H54 (cell line): ENCODE results near the gene C3orf38.
"Not testable (repeated sequence)": the region's sequence is repeated elsewhere in the genome, so short reads cannot be mapped to it uniquely, and the experiment has no call there.

Source experiments
- DNase-seq: peaks from one replicate; pipeline ENCODE4 v3.0.0; 2011; ENCODE audit warnings: low spot score, mixed read lengths; ENCODE audit not compliant: insufficient read length
- FAIRE-seq: peaks from 3 replicates; lab custom pipeline; 2011; peaks lifted over from hg19 to GRCh38; lab: Jason Lieb, UNC
- POLR2A ChIP-seq: IDR thresholded peaks from 2 replicates; pipeline ENCODE4 v1.6.1; 2011; ENCODE audit warnings: low read depth, mild to moderate bottlenecking, low read length

The C3orf38 gene

GRCh38 chr3:88141458-88142083, 8.2 kb upstream of the C3orf38 start:
- DNase-seq (no peak), FAIRE-seq (peak; percentile 90)
- no peak for TF ChIP-seq POLR2A

- DNase-seq (no peak), FAIRE-seq (peak; percentile 57)
- no peak for TF ChIP-seq POLR2A
Measured at GRCh38 chr3:88142094-88142624, 7.6 kb upstream of the C3orf38 start.

- TF ChIP-seq POLR2A, result no peak
- DNase-seq (no peak), FAIRE-seq (no peak)
Measured at GRCh38 chr3:88147261-88147660, 2.5 kb upstream of the C3orf38 start.

GRCh38 chr3:88148651-88149050, 1.1 kb upstream of the C3orf38 start:
- TF ChIP-seq POLR2A, result no peak
- FAIRE-seq, result no peak

GRCh38 chr3:88149101-88149508, 654 bp upstream of the C3orf38 start:
- FAIRE-seq (peak; percentile 30), DNase-seq (peak; percentile 6)
- TF ChIP-seq POLR2A, result no peak

More at GRCh38 chr3:88148651-88149050, 1.1 kb upstream of the C3orf38 start:
- no peak for DNase-seq

- FAIRE-seq, result no peak
- TF ChIP-seq POLR2A, result no peak
- no peak for DNase-seq
Measured at GRCh38 chr3:88150371-88150770, 612 bp downstream of the C3orf38 start.

- DNase-seq (no peak), FAIRE-seq (no peak)
- TF ChIP-seq POLR2A, result no peak
Measured at GRCh38 chr3:88150806-88151205, 1.0 kb downstream of the C3orf38 start.

GRCh38 chr3:88151358-88151757, 1.6 kb downstream of the C3orf38 start:
- FAIRE-seq, result no peak
- TF ChIP-seq POLR2A, result no peak
- DNase-seq, result no peak

- FAIRE-seq, result no peak
- TF ChIP-seq POLR2A, result no peak
- no peak for DNase-seq
Measured at GRCh38 chr3:88152841-88153240, 3.1 kb downstream of the C3orf38 start.

GRCh38 chr3:88166419-88166971, 16.7 kb downstream of the C3orf38 start:
- no peak for TF ChIP-seq POLR2A
- no peak for DNase-seq
- FAIRE-seq, result no peak

- FAIRE-seq (no peak), DNase-seq (no peak)
- no peak for TF ChIP-seq POLR2A
Measured at GRCh38 chr3:88167173-88167572, 17.4 kb downstream of the C3orf38 start.

- FAIRE-seq, result no peak
- DNase-seq, result no peak
- no peak for TF ChIP-seq POLR2A
Measured at GRCh38 chr3:88167704-88168103, 17.9 kb downstream of the C3orf38 start.

- TF ChIP-seq POLR2A, result no peak
Measured at GRCh38 chr3:88168171-88168570, 18.4 kb downstream of the C3orf38 start.

GRCh38 chr3:88180398-88180999, 30.7 kb downstream of the C3orf38 start:
- no peak for TF ChIP-seq POLR2A
- DNase-seq (no peak), FAIRE-seq (peak; percentile 81)

More at GRCh38 chr3:88168171-88168570, 18.4 kb downstream of the C3orf38 start:
- DNase-seq (no peak), FAIRE-seq (no peak)

GRCh38 chr3:88182165-88182918, 32.6 kb downstream of the C3orf38 start:
- DNase-seq, FAIRE-seq: not testable (repeated sequence)
